ENCODE measurements around the gene ULK2. TPM values are rescaled to one million over a fixed set of nuclear protein-coding genes. Genes with fewer than 3 reads are reported as not detected.

ULK2 gene
- total RNA-seq, 2 donors from 2014 or later = 14.2 to 14.6 TPM

GRCh38 chr17:19739241-19740201 is 128.2 kb downstream of the ULK2 start:
- ATAC-seq (no peak), DNase-seq (no peak)
- intact Hi-C loops (cut with DNase I) = no loop called here

- DNase-seq (no peak), ATAC-seq (no peak)
- intact Hi-C loops (cut with DNase I) = no loop called here
Observed at GRCh38 chr17:19738757-19739156, 129.0 kb downstream of the ULK2 start.

- no peak for DNase-seq
- no peak for ATAC-seq
- intact Hi-C loops (cut with DNase I) = no loop called here
Observed at GRCh38 chr17:19738073-19738449, 129.7 kb downstream of the ULK2 start.

GRCh38 chr17:19737305-19738072 is 130.2 kb downstream of the ULK2 start:
- no peak for ATAC-seq
- intact Hi-C loops (cut with DNase I) = no loop called here
- DNase-seq = no peak

- ATAC-seq = no peak
- intact Hi-C loops (cut with DNase I) = no loop called here
- DNase-seq = no peak
Observed at GRCh38 chr17:19736071-19736470, 131.7 kb downstream of the ULK2 start.

GRCh38 chr17:19733953-19734526 is 133.7 kb downstream of the ULK2 start:
- ATAC-seq = no peak
- intact Hi-C loops (cut with DNase I) = no loop called here

GRCh38 chr17:19731626-19732025 is 136.1 kb downstream of the ULK2 start:
- DNase-seq (no peak), ATAC-seq (no peak)
- intact Hi-C loops (cut with DNase I) = no loop called here

More at GRCh38 chr17:19733953-19734526, 133.7 kb downstream of the ULK2 start:
- no peak for DNase-seq

- intact Hi-C loops (cut with DNase I) = no loop called here
- ATAC-seq (no peak), DNase-seq (no peak)
Observed at GRCh38 chr17:19730843-19731242, 136.9 kb downstream of the ULK2 start.

GRCh38 chr17:19729900-19730299 is 137.8 kb downstream of the ULK2 start:
- intact Hi-C loops (cut with DNase I) = no loop called here
- DNase-seq (no peak), ATAC-seq (no peak)

- DNase-seq (peak; percentile 87), ATAC-seq (peak; percentile 63 to 86)
- intact Hi-C loops (cut with DNase I) = no loop called here
Observed at GRCh38 chr17:19728084-19728495, 139.6 kb downstream of the ULK2 start.

GRCh38 chr17:19727501-19728078 is 140.1 kb downstream of the ULK2 start:
- DNase-seq = peak; percentile 54
- peak; percentile 73 to 78 for ATAC-seq
- intact Hi-C loops (cut with DNase I) = no loop called here

GRCh38 chr17:19726631-19727376 is 140.9 kb downstream of the ULK2 start:
- intact Hi-C loops (cut with DNase I) = no loop called here
- DNase-seq (no peak), ATAC-seq (peak in 1 of 2 donors; percentile 38)

GRCh38 chr17:19725486-19725885 is 142.2 kb downstream of the ULK2 start:
- intact Hi-C loops (cut with DNase I) = no loop called here
- ATAC-seq = no peak
- DNase-seq = no peak

GRCh38 chr17:19724501-19725420 is 143.0 kb downstream of the ULK2 start:
- DNase-seq (peak; percentile 75), ATAC-seq (peak; percentile 14 to 48)
- intact Hi-C loops (cut with DNase I) = no loop called here

GRCh38 chr17:19723964-19724363 is 143.8 kb downstream of the ULK2 start:
- ATAC-seq (no peak), DNase-seq (no peak)
- intact Hi-C loops (cut with DNase I) = no loop called here

All from left cardiac atrium (tissue), 4 donors.